WTC11 (cell line): ENCODE results near the gene PDE1C. TPM values are rescaled to one million over a fixed set of nuclear protein-coding genes. Genes with fewer than 3 reads are reported as not detected.

Source experiments
- ATAC-seq: fragments of 200-7000 bp; cut with Tn5 transposase; 2 replicates; pipeline ENCODE4 v1.10.0; 2021; ENCODE audit warnings: mild to moderate bottlenecking, moderate library complexity
- CTCF ChIA-PET: fragments of 300-600 bp; sonication (Branson Sonifier 250); formaldehyde crosslinking; loops from one replicate; lab custom pipeline; 2021; ENCODE audit warnings: antibody characterized with exemption; lab: Charles Lee
- POLR2A ChIA-PET: fragments of 350-600 bp; sonication (Branson Sonifier 250); formaldehyde crosslinking; loops from one replicate; lab custom pipeline; 2021; ENCODE audit warnings: antibody characterized with exemption; lab: Charles Lee
- DNase-seq: peaks from one replicate; pipeline ENCODE4 v3.0.0; 2021; ENCODE audit warnings: low spot score
- H3K27ac Mint-ChIP-seq: 2 replicates; pipeline ENCODE4 v1.8.0; 2021; ENCODE audit warnings: mixed read lengths
- H3K27me3 Mint-ChIP-seq: 2 replicates; pipeline ENCODE4 v1.8.0; 2021; ENCODE audit warnings: low read depth, mild to moderate bottlenecking, moderate library complexity, mixed read lengths
- H3K36me3 Mint-ChIP-seq: 2 replicates; pipeline ENCODE4 v1.8.0; 2021; ENCODE audit warnings: mixed read lengths
- H3K4me1 Mint-ChIP-seq: 2 replicates; pipeline ENCODE4 v1.8.0; 2022; ENCODE audit warnings: mixed read lengths
- H3K4me3 Mint-ChIP-seq: 2 replicates; pipeline ENCODE4 v1.8.0; 2021; ENCODE audit warnings: mild to moderate bottlenecking, moderate library complexity, mixed read lengths
- H3K9me3 Mint-ChIP-seq: 2 replicates; pipeline ENCODE4 v1.8.0; 2021; ENCODE audit warnings: mixed read lengths
- CBFB ChIP-seq: sonication (generic); formaldehyde crosslinking; IDR thresholded peaks from 2 replicates; pipeline ENCODE4 v1.8.1; 2022; ENCODE audit warnings: mild to moderate bottlenecking, low read depth, missing genetic modification reagents
- CTCF ChIP-seq: fragments of 200-600 bp; IDR thresholded peaks from 2 replicates; pipeline ENCODE4 v1.8.0; 2022; ENCODE audit warnings: antibody characterized with exemption
- E2F1 ChIP-seq: sonication (generic); formaldehyde crosslinking; IDR thresholded peaks from 2 replicates; pipeline ENCODE4 v1.8.0; 2022; ENCODE audit warnings: mild to moderate bottlenecking, missing genetic modification reagents
- E2F5 ChIP-seq: sonication (generic); formaldehyde crosslinking; IDR thresholded peaks from 2 replicates; pipeline ENCODE4 v1.8.1; 2022; ENCODE audit warnings: mild to moderate bottlenecking, moderate library complexity, missing genetic modification reagents
- EMX1 ChIP-seq: fragments of 250-450 bp; sonication (Bioruptor Pico); IDR thresholded peaks from 2 replicates; pipeline ENCODE4 v1.8.0; 2021; ENCODE audit warnings: mild to moderate bottlenecking
- ERG ChIP-seq: fragments of 250-450 bp; sonication (Bioruptor Pico); IDR thresholded peaks from 2 replicates; pipeline ENCODE4 v1.8.0; 2021; ENCODE audit warnings: mild to moderate bottlenecking
- HMGA2 ChIP-seq: fragments of 250-450 bp; sonication (Bioruptor Pico); IDR thresholded peaks from 2 replicates; pipeline ENCODE4 v1.4.0; 2021; ENCODE audit warnings: mild to moderate bottlenecking, moderate library complexity
- IRF1 ChIP-seq: sonication (generic); formaldehyde crosslinking; IDR thresholded peaks from 2 replicates; pipeline ENCODE4 v1.8.0; 2023; ENCODE audit warnings: missing genetic modification reagents
- JUN ChIP-seq: sonication (generic); formaldehyde crosslinking; IDR thresholded peaks from 2 replicates; pipeline ENCODE4 v1.8.0; 2023; ENCODE audit warnings: mild to moderate bottlenecking, missing genetic modification reagents
- MYBL2 ChIP-seq: sonication (generic); formaldehyde crosslinking; IDR thresholded peaks from 2 replicates; pipeline ENCODE4 v1.8.1; 2023; ENCODE audit warnings: mild to moderate bottlenecking, moderate library complexity, missing genetic modification reagents
- NFATC4 ChIP-seq: fragments of 250-450 bp; sonication (Bioruptor Pico); IDR thresholded peaks from 2 replicates; pipeline ENCODE4 v1.9.0; 2021; ENCODE audit warnings: mild to moderate bottlenecking
- NFYB ChIP-seq: sonication (generic); formaldehyde crosslinking; conservative IDR thresholded peaks from 2 replicates; pipeline ENCODE4 v1.8.0; 2022; ENCODE audit warnings: low read depth, missing genetic modification reagents
- NR3C1 ChIP-seq: sonication (generic); formaldehyde crosslinking; conservative IDR thresholded peaks from 2 replicates; pipeline ENCODE4 v1.8.1; 2023; ENCODE audit warnings: low read depth, mild to moderate bottlenecking, missing genetic modification reagents
- OVOL2 ChIP-seq: fragments of 250-450 bp; sonication (Bioruptor Pico); IDR thresholded peaks from 2 replicates; pipeline ENCODE4 v1.9.0; 2021; ENCODE audit warnings: mild to moderate bottlenecking, borderline replicate concordance
- PRDM15 ChIP-seq: sonication (generic); formaldehyde crosslinking; IDR thresholded peaks from 2 replicates; pipeline ENCODE4 v1.8.0; 2022; ENCODE audit warnings: missing genetic modification reagents
- RORB ChIP-seq: fragments of 250-450 bp; sonication (Bioruptor Pico); IDR thresholded peaks from 2 replicates; pipeline ENCODE4 v1.9.0; 2021; ENCODE audit warnings: mild to moderate bottlenecking
- SP1 ChIP-seq: sonication (generic); formaldehyde crosslinking; conservative IDR thresholded peaks from 2 replicates; pipeline ENCODE4 v1.8.1; 2022; ENCODE audit warnings: missing genetic modification reagents
- USF2 ChIP-seq: sonication (generic); formaldehyde crosslinking; IDR thresholded peaks from 2 replicates; pipeline ENCODE4 v1.8.1; 2023; ENCODE audit warnings: mild to moderate bottlenecking, missing genetic modification reagents, moderate library complexity
- ZNF138 ChIP-seq: sonication (generic); formaldehyde crosslinking; conservative IDR thresholded peaks from 2 replicates; pipeline ENCODE4 v1.8.1; 2022; ENCODE audit warnings: mild to moderate bottlenecking, moderate library complexity, missing genetic modification reagents
- ZNF219 ChIP-seq: sonication (generic); formaldehyde crosslinking; IDR thresholded peaks from 2 replicates; pipeline ENCODE4 v1.8.0; 2023; ENCODE audit warnings: missing genetic modification reagents, mild to moderate bottlenecking, borderline replicate concordance
- ZNF416 ChIP-seq: fragments of 250-450 bp; sonication (Bioruptor Pico); IDR thresholded peaks from 2 replicates; pipeline ENCODE4 v1.9.0; 2021; ENCODE audit warnings: mild to moderate bottlenecking, inconsistent platforms
- ZNF425 ChIP-seq: fragments of 250-450 bp; sonication (Bioruptor Pico); conservative IDR thresholded peaks from 2 replicates; pipeline ENCODE4 v1.9.0; 2021; ENCODE audit warnings: mild to moderate bottlenecking
- ZNF671 ChIP-seq: fragments of 250-450 bp; sonication (Bioruptor Pico); IDR thresholded peaks from 2 replicates; pipeline ENCODE4 v1.8.0; 2021; ENCODE audit warnings: mild to moderate bottlenecking
- total RNA-seq: library from RNA; stranded (reverse); gene quantifications from 3 replicates; pipeline ENCODE4 v1.2.3, GENCODE V29; 2021

Gene PDE1C
- total RNA-seq, 1 experiment from 2014 or later = 0.55 TPM

GRCh38 chr7:31764462-31764861 lies 305.7 kb downstream of the PDE1C start (continued):
- TF ChIP-seq E2F5 (CRISPR knock-in tag) (no peak), ZNF138 (CRISPR knock-in tag) (no peak), NFATC4 (CRISPR knock-in tag) (no peak), SP1 (CRISPR knock-in tag) (no peak)

GRCh38 chr7:31763548-31763947 lies 306.7 kb downstream of the PDE1C start:
- H3K9me3 Mint-ChIP-seq = no peaks in the 10 kb centered on the region
- peaks cover 100% of the 10 kb centered on the region for H3K27me3 Mint-ChIP-seq
- ATAC-seq (no peak), DNase-seq (no peak)
- peaks cover 8% of the 10 kb centered on the region for H3K4me1 Mint-ChIP-seq
- H3K27ac Mint-ChIP-seq = no peak overlapping the region
- H3K4me3 Mint-ChIP-seq = no peak overlapping the region
- CTCF ChIA-PET = interaction anchor here (0.9 to 1.4 kb wide), 5 partner anchors 18 to 439 kb away, joined by 3 to 4 read pairs (median 3); no protein-coding TSS in a partner anchor
- H3K36me3 Mint-ChIP-seq = no peaks in the 10 kb centered on the region
- POLR2A ChIA-PET = no interaction called here
- TF ChIP-seq CTCF (peak; percentile 63), E2F1 (CRISPR knock-in tag) (no peak), MYBL2 (CRISPR knock-in tag) (no peak)

- Mint-ChIP-seq H3K27ac (no peak overlapping the region), H3K27me3 (peaks cover 100% of the 10 kb centered on the region), H3K36me3 (no peaks in the 10 kb centered on the region), H3K9me3 (0 out of 2 replicates have a peak, but pooled peaks cover 3% of the 10 kb centered on the region), H3K4me3 (no peak overlapping the region), H3K4me1 (no peaks in the 10 kb centered on the region)
- TF ChIP-seq ZNF671 (CRISPR knock-in tag) = no peak
- TF ChIP-seq RORB = no peak
- no peak for TF ChIP-seq ZNF416 (CRISPR knock-in tag)
- no peak for TF ChIP-seq NR3C1 (CRISPR knock-in tag)
- TF ChIP-seq ZNF219 (CRISPR knock-in tag) = no peak
- no peak for TF ChIP-seq PRDM15
- no peak for TF ChIP-seq CBFB (CRISPR knock-in tag)
- no peak for TF ChIP-seq OVOL2
- no peak for TF ChIP-seq NFYB (CRISPR knock-in tag)
- no peak for TF ChIP-seq EMX1 (CRISPR knock-in tag)
- no peak for TF ChIP-seq HMGA2
- no peak for TF ChIP-seq ERG
- TF ChIP-seq IRF1 (CRISPR knock-in tag) = no peak
- no peak for TF ChIP-seq ZNF425 (CRISPR knock-in tag)
- TF ChIP-seq USF2 (CRISPR knock-in tag) = no peak
- TF ChIP-seq JUN (CRISPR knock-in tag) = no peak
- no peak for DNase-seq
- POLR2A ChIA-PET = no interaction called here
- ATAC-seq = no peak
- CTCF ChIA-PET = interaction anchor here (0.9 kb wide), 1 partner anchor 18 kb away, joined by 3 read pairs; no protein-coding TSS in a partner anchor
Measured at GRCh38 chr7:31761646-31762045, 308.6 kb downstream of the PDE1C start.
